Prostate gland (tissue), 2 donors: ENCODE data around the gene MLLT1. TPM values are rescaled to one million over a fixed set of nuclear protein-coding genes. Genes with fewer than 3 reads are reported as not detected.
A peak's percentile ranks its signal among the peaks of the same experiment; 100 is the strongest.

ENCODE experiments used
- DNase-seq: peaks from one replicate; pipeline ENCODE4 v3.0.0-alpha.2; 2019; ENCODE audit warnings: low spot score
- H3K27ac ChIP-seq, 2 donors: fragments of 200-600 bp; sonication (generic); 2 replicates each; pipeline ENCODE4 v1.5.1; 2017 to 2019
- H3K27me3 ChIP-seq: fragments of 200-600 bp; sonication (generic); replicated peaks from 2 replicates; pipeline ENCODE4 v1.5.1; 2019; ENCODE audit not compliant: insufficient read depth
- H3K36me3 ChIP-seq, 2 donors: fragments of 200-600 bp; sonication (generic); 1 replicate in 1 of 2; 2 replicates in 1 of 2; pipeline versions ENCODE4 v1.5.1 to v1.8.1; 2017 to 2019
- H3K4me1 ChIP-seq: fragments of 200-600 bp; sonication (generic); replicated peaks from 2 replicates; pipeline ENCODE4 v1.5.1; 2019
- H3K4me3 ChIP-seq, 2 donors: fragments of 200-600 bp; sonication (generic); 2 replicates each; pipeline ENCODE4 v1.5.1; 2017 to 2019
- H3K9me3 ChIP-seq: fragments of 200-600 bp; sonication (generic); 2 replicates; pipeline ENCODE4 v1.5.1; 2017
- CTCF ChIP-seq, 4 experiments: fragments of 200-600 bp in 2 of 4; fragments of 450-650 bp in 2 of 4; sonication (generic) in 2 of 4; IDR thresholded peaks; 1 replicate in 3 of 4; 2 replicates in 1 of 4; pipeline ENCODE4 v1.5.1; 2016 to 2019; ENCODE audit warnings: antibody characterized with exemption in 4 of 4, mild to moderate bottlenecking in 2 of 4, moderate library complexity in 2 of 4
- POLR2A ChIP-seq: fragments of 450-650 bp; IDR thresholded peaks from one replicate; pipeline ENCODE4 v1.6.1; 2016; ENCODE audit warnings: antibody characterized with exemption, mild to moderate bottlenecking
- POLR2AphosphoS5 ChIP-seq: sonication (generic); formaldehyde crosslinking; IDR thresholded peaks from one replicate; pipeline ENCODE4 v1.6.1; 2017; ENCODE audit warnings: antibody characterized with exemption
- WGBS: methylation state at CpG from one replicate; pipeline ENCODE4 v1.1.5; 2018; 5-methylcytosine and 5-hydroxymethylcytosine counted together
- intact Hi-C: fragments of 100-400 bp; cut with DNase I; formaldehyde crosslinking; loops from one replicate; pipeline ENCODE4 v1.14.2; 2022
- total RNA-seq, 2 donors: library from RNA; depleted of rRNA; stranded (reverse); fragments of >200 nt; gene quantifications; one replicate each; pipeline ENCODE4 v1.1.0, GENCODE V29; 2016

The MLLT1 gene
- total RNA-seq, 2 donors from 2014 or later, result 39.9 to 41.4 TPM

GRCh38 chr19:6264803-6265202, 15.0 kb downstream of the MLLT1 start:
- Histone ChIP-seq H3K4me3 (no peak overlapping the region), H3K27me3 (no peaks in the 10 kb centered on the region), H3K27ac (no peak overlapping the region), H3K36me3 (no peaks in the 10 kb centered on the region), H3K9me3 (no peaks in the 10 kb centered on the region), H3K4me1 (peaks cover 18% of the 10 kb centered on the region)
- WGBS, result 87% methylated on average over 4 of the region's 4 CpGs
- DNase-seq, result no peak
- intact Hi-C loops, result no loop called here
- TF ChIP-seq CTCF (IDR thresholded peaks at IDR 0.05) (no peak), POLR2AphosphoS5 (no peak), POLR2A (no peak)

DNA sequence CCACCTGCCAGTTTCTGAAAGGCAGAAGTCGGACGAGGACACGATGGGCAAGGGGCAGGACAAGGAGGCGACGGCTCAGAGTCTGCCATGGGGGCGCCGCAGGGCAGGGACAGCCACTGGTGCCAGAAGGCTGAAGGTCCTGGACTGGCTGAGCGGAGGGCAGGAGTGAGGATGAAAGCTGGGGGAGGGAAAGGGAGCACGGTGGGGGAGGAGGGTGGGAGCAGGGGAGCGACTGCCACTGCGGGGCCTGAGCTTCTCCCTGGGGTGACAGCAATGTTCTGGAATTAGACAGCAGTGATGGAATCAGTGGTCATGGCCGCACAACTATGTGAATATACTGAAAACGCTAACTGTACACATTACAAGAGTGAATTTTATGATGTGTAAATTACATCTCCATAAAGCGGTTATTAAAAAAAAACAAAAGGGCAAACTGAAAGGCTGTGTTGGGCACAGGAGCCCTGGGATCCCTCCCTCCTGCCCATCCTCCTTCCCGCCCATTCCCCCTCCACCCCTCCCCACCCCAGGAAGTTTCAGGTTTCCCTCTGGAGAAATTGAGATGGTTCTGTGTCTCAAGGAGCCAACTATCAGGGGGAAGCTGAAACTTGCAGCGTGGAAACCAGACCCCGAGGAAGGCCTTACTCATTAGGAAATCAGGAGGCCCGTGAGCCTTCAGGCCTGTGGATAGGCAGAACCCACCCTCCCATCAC, 15.9 kb downstream of the MLLT1 start:
- no peak for TF ChIP-seq CTCF (IDR thresholded peaks at IDR 0.05)
- TF ChIP-seq POLR2A, result no peak
- TF ChIP-seq POLR2AphosphoS5, result no peak
- Histone ChIP-seq H3K27me3 (no peaks in the 10 kb centered on the region), H3K4me1 (peaks cover 13% of the 10 kb centered on the region), H3K27ac (peak overlapping the region; percentile 17 to 32), H3K36me3 (no peaks in the 10 kb centered on the region), H3K4me3 (no peak overlapping the region), H3K9me3 (no peaks in the 10 kb centered on the region)
- WGBS, result 22% methylated on average over 18 of the region's 18 CpGs
- intact Hi-C loops, result no loop called here
- DNase-seq, result no peak

DNA sequence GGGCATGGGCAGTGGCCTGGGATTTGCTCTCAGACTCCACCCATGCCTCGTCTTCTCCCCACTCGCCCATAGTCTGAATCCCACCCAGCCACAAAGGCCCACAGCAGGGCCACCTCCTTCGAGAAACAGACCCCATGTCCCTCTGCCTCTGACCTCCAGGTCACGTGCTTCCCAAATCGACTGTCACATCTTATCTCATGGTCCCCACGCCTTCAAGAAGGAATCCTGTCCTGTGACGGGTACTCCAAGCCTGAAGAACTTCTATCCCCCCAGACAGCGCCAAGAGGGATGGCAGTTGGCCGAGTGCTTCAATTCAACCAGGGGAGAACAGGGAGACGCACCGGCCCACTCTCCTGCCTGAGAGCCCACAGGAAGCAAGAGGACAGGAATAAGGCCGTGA, 16.5 kb downstream of the MLLT1 start:
- no peaks in the 10 kb centered on the region for H3K9me3 ChIP-seq
- H3K4me3 ChIP-seq, result no peak overlapping the region
- H3K36me3 ChIP-seq, result no peaks in the 10 kb centered on the region
- peak overlapping the region; percentile 17 to 32 for H3K27ac ChIP-seq
- WGBS, result 62% methylated on average over 11 of the region's 12 CpGs
- TF ChIP-seq CTCF (IDR thresholded peaks at IDR 0.05) (no peak), POLR2AphosphoS5 (no peak), POLR2A (no peak)
- intact Hi-C loops, result no loop called here
- no peak for DNase-seq
- H3K27me3 ChIP-seq, result no peaks in the 10 kb centered on the region
- peaks cover 14% of the 10 kb centered on the region for H3K4me1 ChIP-seq

- intact Hi-C loops, result no loop called here
- 93% methylated on average over 11 of the region's 11 CpGs for WGBS
- H3K4me1 ChIP-seq, result peaks cover 14% of the 10 kb centered on the region
- H3K9me3 ChIP-seq, result no peaks in the 10 kb centered on the region
- H3K36me3 ChIP-seq, result no peaks in the 10 kb centered on the region
- TF ChIP-seq POLR2AphosphoS5 (no peak), POLR2A (no peak), CTCF (IDR thresholded peaks at IDR 0.05) (no peak)
- H3K27me3 ChIP-seq, result no peaks in the 10 kb centered on the region
- no peak overlapping the region for H3K27ac ChIP-seq
- DNase-seq, result no peak
- H3K4me3 ChIP-seq, result no peak overlapping the region
Observed at GRCh38 chr19:6262519-6262918, 17.3 kb downstream of the MLLT1 start.

- no peak for TF ChIP-seq POLR2AphosphoS5
- no peak for TF ChIP-seq POLR2A
- no peak for TF ChIP-seq CTCF (IDR thresholded peaks at IDR 0.05)
- no peaks in the 10 kb centered on the region for H3K9me3 ChIP-seq
- no peak overlapping the region for H3K27ac ChIP-seq
- no peaks in the 10 kb centered on the region for H3K36me3 ChIP-seq
- H3K4me1 ChIP-seq, result peaks cover 14% of the 10 kb centered on the region
- intact Hi-C loops, result no loop called here
- 72% methylated on average over 15 of the region's 15 CpGs for WGBS
- H3K27me3 ChIP-seq, result no peaks in the 10 kb centered on the region
- no peak overlapping the region for H3K4me3 ChIP-seq
- DNase-seq, result no peak
Observed at GRCh38 chr19:6261883-6262282, 17.9 kb downstream of the MLLT1 start.
